BLaER1 treated with 17β-estradiol and CSF1 and Interleukin-3, amounts not matched to agents 10 nM and 100 nM (cell line): Measurements from ENCODE around the gene FBXL13.

Experiments
- H3K27ac ChIP-seq, 11 experiments: shearing (Covaris generic); formaldehyde crosslinking; 2 replicates each; pipeline ENCODE4 v1.8.1; 2022
- H3K27me3 ChIP-seq, 11 experiments: shearing (Covaris generic); formaldehyde crosslinking; 2 replicates each; pipeline ENCODE4 v1.8.1; 2022
- H3K36me3 ChIP-seq, 11 experiments: shearing (Covaris generic); formaldehyde crosslinking; 2 replicates each; pipeline ENCODE4 v1.8.1; 2022
- H3K4me1 ChIP-seq, 10 experiments: shearing (Covaris generic); formaldehyde crosslinking; 2 replicates each; pipeline ENCODE4 v1.8.1; 2022
- H3K4me2 ChIP-seq, 11 experiments: shearing (Covaris generic); formaldehyde crosslinking; 2 replicates each; pipeline ENCODE4 v1.8.1; 2022
- H3K4me3 ChIP-seq, 10 experiments: shearing (Covaris generic); formaldehyde crosslinking; 2 replicates each; pipeline ENCODE4 v1.8.1; 2022
- H3K9ac ChIP-seq, 11 experiments: shearing (Covaris generic); formaldehyde crosslinking; 2 replicates each; pipeline ENCODE4 v1.8.1; 2022
- H3K9me3 ChIP-seq, 11 experiments: shearing (Covaris generic); formaldehyde crosslinking; replicated peaks in 1 of 11; 2 replicates each; pipeline ENCODE4 v1.8.1; 2022
- H4K20me1 ChIP-seq, 11 experiments: shearing (Covaris generic); formaldehyde crosslinking; 2 replicates each; pipeline ENCODE4 v1.8.1; 2022
- Cebpa-rat ChIP-seq, 11 experiments: shearing (Covaris generic); IDR thresholded peaks; 2 replicates each; pipeline ENCODE4 v1.8.1; 2022

Gene FBXL13

GRCh38 chr7:102837802-102838201 is 236.8 kb downstream of the FBXL13 start:
- Histone ChIP-seq H3K4me1 (peaks cover 0 to 19% (median 4%) of the 10 kb centered on the region in 10 experiments; a peak in 10 of 20 replicates), H3K4me3 (no peak overlapping the region), H3K27me3 (no peaks in the 10 kb centered on the region), H3K4me2 (no peak overlapping the region), H3K9me3 (no peaks in the 10 kb centered on the region), H3K9ac (no peak overlapping the region), H3K27ac (no peak overlapping the region), H3K36me3 (no peaks in the 10 kb centered on the region), H4K20me1 (no peaks in the 10 kb centered on the region)
- TF ChIP-seq Cebpa-rat (IDR thresholded peaks at IDR 0.05), result no peak

GRCh38 chr7:102836977-102837376 is 237.6 kb downstream of the FBXL13 start:
- Histone ChIP-seq H3K4me3 (no peak overlapping the region), H3K9ac (no peak overlapping the region), H3K4me2 (no peak overlapping the region), H3K9me3 (no peaks in the 10 kb centered on the region), H3K4me1 (peaks cover 0 to 19% (median 4%) of the 10 kb centered on the region in 10 experiments; a peak in 10 of 20 replicates), H3K36me3 (no peaks in the 10 kb centered on the region), H3K27me3 (no peaks in the 10 kb centered on the region), H4K20me1 (no peaks in the 10 kb centered on the region), H3K27ac (no peak overlapping the region)
- TF ChIP-seq Cebpa-rat (IDR thresholded peaks at IDR 0.05), result no peak

- no peak for TF ChIP-seq Cebpa-rat (IDR thresholded peaks at IDR 0.05)
- Histone ChIP-seq H3K9me3 (no peaks in the 10 kb centered on the region), H4K20me1 (no peaks in the 10 kb centered on the region), H3K4me3 (no peak overlapping the region), H3K4me1 (peaks cover 0 to 18% (median 3%) of the 10 kb centered on the region in 10 experiments; a peak in 10 of 20 replicates), H3K27me3 (no peaks in the 10 kb centered on the region), H3K9ac (no peak overlapping the region), H3K36me3 (no peaks in the 10 kb centered on the region), H3K27ac (no peak overlapping the region), H3K4me2 (no peak overlapping the region)
Observed at GRCh38 chr7:102836191-102836919, 238.2 kb downstream of the FBXL13 start.

- Histone ChIP-seq H3K4me1 (peaks cover 0 to 16% (median 2%) of the 10 kb centered on the region in 10 experiments; a peak in 10 of 20 replicates), H4K20me1 (no peaks in the 10 kb centered on the region), H3K27ac (peak overlapping the region in 2 of 11 experiments; percentile 39 to 55; a peak in 2 of 22 replicates), H3K9me3 (no peaks in the 10 kb centered on the region), H3K9ac (no peak overlapping the region), H3K27me3 (no peaks in the 10 kb centered on the region), H3K36me3 (no peaks in the 10 kb centered on the region), H3K4me2 (peak overlapping the region in 5 of 11 experiments; percentile 35 to 71 (median 42); a peak in 8 of 22 replicates), H3K4me3 (no peak overlapping the region)
- TF ChIP-seq Cebpa-rat (IDR thresholded peaks at IDR 0.05), result no peak
Observed at GRCh38 chr7:102834999-102835398, 239.6 kb downstream of the FBXL13 start.

- Histone ChIP-seq H3K9me3 (no peaks in the 10 kb centered on the region), H3K4me2 (peak overlapping the region in 3 of 11 experiments; percentile 35 to 71 (median 53); a peak in 5 of 22 replicates), H4K20me1 (no peaks in the 10 kb centered on the region), H3K4me1 (peaks cover 0 to 16% (median 2%) of the 10 kb centered on the region in 10 experiments; a peak in 10 of 20 replicates), H3K4me3 (no peak overlapping the region), H3K9ac (no peak overlapping the region), H3K27ac (no peak overlapping the region), H3K36me3 (no peaks in the 10 kb centered on the region), H3K27me3 (no peaks in the 10 kb centered on the region)
- TF ChIP-seq Cebpa-rat (IDR thresholded peaks at IDR 0.05), result no peak
Observed at GRCh38 chr7:102834466-102834865, 240.1 kb downstream of the FBXL13 start.

- Histone ChIP-seq H3K27ac (no peak overlapping the region), H3K9ac (no peak overlapping the region), H3K9me3 (no peaks in the 10 kb centered on the region), H3K27me3 (no peaks in the 10 kb centered on the region), H4K20me1 (no peaks in the 10 kb centered on the region), H3K36me3 (peaks cover 0 to 8% (median 0%) of the 10 kb centered on the region in 11 experiments; a peak in 2 of 22 replicates), H3K4me3 (no peak overlapping the region), H3K4me1 (peaks cover 0 to 16% (median 2%) of the 10 kb centered on the region in 10 experiments; a peak in 10 of 20 replicates), H3K4me2 (no peak overlapping the region)
- TF ChIP-seq Cebpa-rat (IDR thresholded peaks at IDR 0.05), result no peak
Observed at GRCh38 chr7:102833343-102833742, 241.3 kb downstream of the FBXL13 start.

GRCh38 chr7:102832674-102833073 is 241.9 kb downstream of the FBXL13 start:
- Histone ChIP-seq H4K20me1 (no peaks in the 10 kb centered on the region), H3K4me2 (no peak overlapping the region), H3K4me1 (peaks cover 0 to 16% (median 2%) of the 10 kb centered on the region in 10 experiments; a peak in 10 of 20 replicates), H3K9ac (no peak overlapping the region), H3K27me3 (no peaks in the 10 kb centered on the region), H3K4me3 (no peak overlapping the region), H3K36me3 (peaks cover 0 to 8% (median 0%) of the 10 kb centered on the region in 11 experiments; a peak in 2 of 22 replicates), H3K9me3 (peaks cover 0 to 1% (median 0%) of the 10 kb centered on the region in 11 experiments; a peak in 2 of 22 replicates), H3K27ac (no peak overlapping the region)
- TF ChIP-seq Cebpa-rat (IDR thresholded peaks at IDR 0.05), result no peak

- Histone ChIP-seq H3K4me1 (peaks cover 0 to 9% (median 1%) of the 10 kb centered on the region in 10 experiments; a peak in 10 of 20 replicates), H3K36me3 (peaks cover 0 to 8% (median 0%) of the 10 kb centered on the region in 11 experiments; a peak in 3 of 22 replicates), H4K20me1 (no peaks in the 10 kb centered on the region), H3K27me3 (no peaks in the 10 kb centered on the region), H3K9ac (no peak overlapping the region), H3K4me2 (no peak overlapping the region), H3K27ac (no peak overlapping the region), H3K9me3 (peaks cover 0 to 10% (median 5%) of the 10 kb centered on the region in 11 experiments; a peak in 8 of 22 replicates), H3K4me3 (no peak overlapping the region)
- TF ChIP-seq Cebpa-rat (IDR thresholded peaks at IDR 0.05), result no peak
Observed at GRCh38 chr7:102830197-102830596, 244.4 kb downstream of the FBXL13 start.

- H3K4me3 ChIP-seq, result no peak overlapping the region
- peaks cover 0 to 8% (median 0%) of the 10 kb centered on the region in 11 experiments; a peak in 3 of 22 replicates for H3K36me3 ChIP-seq
- no peak overlapping the region for H3K27ac ChIP-seq
- H4K20me1 ChIP-seq, result no peaks in the 10 kb centered on the region
- no peak for TF ChIP-seq Cebpa-rat (IDR thresholded peaks at IDR 0.05)
- no peak overlapping the region for H3K4me2 ChIP-seq
- H3K9me3 ChIP-seq, result peaks cover 0 to 10% (median 5%) of the 10 kb centered on the region in 11 experiments; a peak in 8 of 22 replicates
- H3K4me1 ChIP-seq, result no peaks in the 10 kb centered on the region
- H3K9ac ChIP-seq, result no peak overlapping the region
- H3K27me3 ChIP-seq, result no peaks in the 10 kb centered on the region
Observed at GRCh38 chr7:102829075-102829474, 245.5 kb downstream of the FBXL13 start.
